ENCODE measurements around the gene GHR. TPM values are rescaled to one million over a fixed set of nuclear protein-coding genes. Genes with fewer than 3 reads are reported as not detected.

Gene GHR
- total and polyA plus RNA-seq, 2 donors from 2014 or later: 3.7 to 6.5 TPM

DNA sequence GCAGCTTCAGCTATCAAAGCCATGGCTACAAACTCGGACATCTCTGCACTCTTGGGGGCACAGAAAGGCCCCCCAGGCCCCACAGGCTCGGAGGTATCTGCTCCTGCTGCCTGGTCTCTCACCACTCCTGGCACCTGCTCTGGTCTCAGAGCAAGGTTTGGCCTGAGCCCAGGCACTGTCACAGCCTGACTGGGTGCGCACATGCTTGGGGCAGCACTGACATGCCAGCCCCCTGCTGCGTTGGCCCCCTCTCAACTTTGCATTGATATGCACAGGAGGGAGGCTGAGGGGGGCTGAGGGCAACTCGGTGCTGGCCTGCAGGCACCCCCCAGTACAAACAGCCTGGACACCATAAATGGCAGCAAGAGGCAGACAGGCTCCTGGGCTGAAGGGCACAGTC is 27.1 kb upstream of the GHR start:
- no peaks in the 10 kb centered on the region for H3K4me1 ChIP-seq (ENCODE audit: control insufficient read depth in 2 of 3, insufficient read depth in 2 of 3, low read depth in 1 of 3, low read length in 3 of 3)
- no peak overlapping the region for H3K9ac ChIP-seq (ENCODE audit: low read length in 3 of 3)
- H3K36me3 ChIP-seq (ENCODE audit: control insufficient read depth in 2 of 3, insufficient read depth in 3 of 3, low read length in 3 of 3): no peaks in the 10 kb centered on the region
- H3K27me3 ChIP-seq (ENCODE audit: control insufficient read depth, insufficient read depth, low read length): no peaks in the 10 kb centered on the region
- no peak overlapping the region for H3K27ac ChIP-seq (ENCODE audit: low read depth in 2 of 2, low read length in 2 of 2)
- H3K9me3 ChIP-seq (ENCODE audit: control insufficient read depth in 2 of 3, insufficient read depth in 1 of 3, low read length in 3 of 3): no peaks in the 10 kb centered on the region
- no peak for TF ChIP-seq CTCF (IDR thresholded peaks at IDR 0.05; ENCODE audit: borderline replicate concordance, extremely low read depth, insufficient read depth)
- no peak overlapping the region for H3K4me3 ChIP-seq (ENCODE audit: low read length in 3 of 3)
- intact Hi-C loops (cut with DNase I): no loop called here
- FAIRE-seq (no peak), DNase-seq (no peak)

DNA sequence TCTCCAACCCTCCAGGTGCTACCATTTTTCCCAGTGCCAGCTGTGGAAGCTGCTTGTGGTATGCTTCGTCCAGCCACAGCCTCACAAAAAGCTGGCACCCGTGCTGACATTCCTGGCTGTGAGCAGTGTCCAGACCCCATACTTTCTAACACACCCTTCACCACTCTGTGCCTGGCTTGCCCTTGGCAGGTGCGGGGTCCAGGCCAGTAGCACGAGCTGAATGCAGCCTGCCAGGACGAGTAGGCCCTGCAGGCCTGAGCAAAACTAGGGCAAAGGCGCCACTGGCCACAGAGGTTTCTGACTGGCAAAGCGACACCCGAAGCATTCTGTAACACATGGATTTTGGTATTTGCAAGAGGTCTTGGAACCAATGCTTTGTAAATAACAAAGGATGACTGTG is 26.0 kb upstream of the GHR start:
- TF ChIP-seq CTCF (IDR thresholded peaks at IDR 0.05; ENCODE audit: borderline replicate concordance, extremely low read depth, insufficient read depth): no peak
- no peaks in the 10 kb centered on the region for H3K36me3 ChIP-seq (ENCODE audit: control insufficient read depth in 2 of 3, insufficient read depth in 3 of 3, low read length in 3 of 3)
- no peaks in the 10 kb centered on the region for H3K27me3 ChIP-seq (ENCODE audit: control insufficient read depth, insufficient read depth, low read length)
- H3K4me1 ChIP-seq (ENCODE audit: control insufficient read depth in 2 of 3, insufficient read depth in 2 of 3, low read depth in 1 of 3, low read length in 3 of 3): no peaks in the 10 kb centered on the region
- no peak overlapping the region for H3K27ac ChIP-seq (ENCODE audit: low read depth in 2 of 2, low read length in 2 of 2)
- H3K9ac ChIP-seq (ENCODE audit: low read length in 3 of 3): no peak overlapping the region
- no peak overlapping the region for H3K4me3 ChIP-seq (ENCODE audit: low read length in 3 of 3)
- intact Hi-C loops (cut with DNase I): no loop called here
- no peak for DNase-seq
- FAIRE-seq: no peak
- H3K9me3 ChIP-seq (ENCODE audit: control insufficient read depth in 2 of 3, insufficient read depth in 1 of 3, low read length in 3 of 3): no peaks in the 10 kb centered on the region

- intact Hi-C loops (cut with DNase I): no loop called here
- H3K27ac ChIP-seq (ENCODE audit: low read depth in 2 of 2, low read length in 2 of 2): no peak overlapping the region
- no peak overlapping the region for H3K4me3 ChIP-seq (ENCODE audit: low read length in 3 of 3)
- H3K4me1 ChIP-seq (ENCODE audit: control insufficient read depth in 2 of 3, insufficient read depth in 2 of 3, low read depth in 1 of 3, low read length in 3 of 3): no peaks in the 10 kb centered on the region
- no peak for DNase-seq
- no peak for TF ChIP-seq CTCF (IDR thresholded peaks at IDR 0.05; ENCODE audit: borderline replicate concordance, extremely low read depth, insufficient read depth)
- no peak overlapping the region for H3K9ac ChIP-seq (ENCODE audit: low read length in 3 of 3)
- H3K9me3 ChIP-seq (ENCODE audit: control insufficient read depth in 2 of 3, insufficient read depth in 1 of 3, low read length in 3 of 3): no peaks in the 10 kb centered on the region
- H3K36me3 ChIP-seq (ENCODE audit: control insufficient read depth in 2 of 3, insufficient read depth in 3 of 3, low read length in 3 of 3): no peaks in the 10 kb centered on the region
- H3K27me3 ChIP-seq (ENCODE audit: control insufficient read depth, insufficient read depth, low read length): no peaks in the 10 kb centered on the region
- no peak for FAIRE-seq
Observed at GRCh38 chr5:42399702-42400101, 23.5 kb upstream of the GHR start.

DNA sequence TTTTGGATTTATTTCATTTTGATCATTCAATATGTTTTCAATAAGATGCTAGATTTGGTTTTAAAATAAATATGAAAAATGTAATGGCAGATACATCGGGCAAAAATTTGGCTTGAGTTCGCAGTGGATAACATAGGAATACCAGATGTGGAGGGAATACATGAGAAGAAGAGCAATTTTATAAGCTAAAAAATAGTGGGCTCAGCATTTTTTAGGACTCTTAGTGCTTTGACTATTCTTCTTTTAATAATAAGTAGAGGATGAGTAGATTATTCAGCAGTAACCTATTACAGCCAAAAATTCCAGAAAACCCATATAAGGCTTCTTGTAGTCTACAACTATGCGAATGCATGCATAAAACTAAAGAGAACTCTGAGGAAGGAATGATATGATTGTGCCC is 22.8 kb upstream of the GHR start:
- Histone ChIP-seq H3K36me3 (ENCODE audit: control insufficient read depth in 2 of 3, insufficient read depth in 3 of 3, low read length in 3 of 3) (no peaks in the 10 kb centered on the region), H3K27ac (ENCODE audit: low read depth in 2 of 2, low read length in 2 of 2) (no peak overlapping the region), H3K9me3 (ENCODE audit: control insufficient read depth in 2 of 3, insufficient read depth in 1 of 3, low read length in 3 of 3) (no peaks in the 10 kb centered on the region), H3K4me1 (ENCODE audit: control insufficient read depth in 2 of 3, insufficient read depth in 2 of 3, low read depth in 1 of 3, low read length in 3 of 3) (no peaks in the 10 kb centered on the region), H3K4me3 (ENCODE audit: low read length in 3 of 3) (no peak overlapping the region), H3K9ac (ENCODE audit: low read length in 3 of 3) (no peak overlapping the region), H3K27me3 (ENCODE audit: control insufficient read depth, insufficient read depth, low read length) (no peaks in the 10 kb centered on the region)
- no peak for TF ChIP-seq CTCF (IDR thresholded peaks at IDR 0.05; ENCODE audit: borderline replicate concordance, extremely low read depth, insufficient read depth)
- FAIRE-seq: no peak
- DNase-seq: no peak
- intact Hi-C loops (cut with DNase I): no loop called here
